HepG2 (cell line): ENCODE data around the gene OBP2B. TPM values are rescaled to one million over a fixed set of nuclear protein-coding genes. Genes with fewer than 3 reads are reported as not detected.

ENCODE experiments used
- EED ChIP-seq: sonication (generic); formaldehyde crosslinking; IDR thresholded peaks from 2 replicates; pipeline ENCODE4 v1.5.0; 2020; ENCODE audit warnings: mild to moderate bottlenecking, missing genetic modification reagents
- FOXO1 ChIP-seq: sonication (generic); formaldehyde crosslinking; IDR thresholded peaks from 2 replicates; pipeline ENCODE4 v1.4.0; 2020; ENCODE audit warnings: missing genetic modification reagents
- KDM3A ChIP-seq: IDR thresholded peaks from 2 replicates; pipeline ENCODE4 v1.6.1; 2018; ENCODE audit warnings: low read depth, missing compliant biosample characterization
- LCORL ChIP-seq, 2 experiments: fragments of 450-650 bp in 1 of 2; sonication (generic) in 1 of 2; formaldehyde crosslinking in 1 of 2; IDR thresholded peaks; 2 replicates each; pipeline versions ENCODE4 v1.5.0 to v1.6.1; 2017 to 2020; ENCODE audit warnings: antibody characterized with exemption in 1 of 2, missing genetic modification reagents in 1 of 2
- polyA plus RNA-seq, 8 experiments: library from polyadenylated mRNA; depleted of rRNA in 3 of 8; stranded (reverse) in 7 of 8; unstranded in 1 of 8; fragments of >200 nt; fragmentation: Illumina TruSeq in 4 of 8; extraction: Trizol in 4 of 8; gene quantifications; 2 replicates each; pipeline versions ENCODE4 v1.2.1 to v1.2.3, GENCODE V29; 2011 to 2016; ENCODE audit warnings: low read depth in 4 of 8, missing spikeins in 1 of 8, mixed read lengths in 1 of 8; ENCODE audit not compliant: insufficient read depth in 1 of 8
- total RNA-seq, 5 experiments: library from RNA; depleted of rRNA; stranded (reverse); fragments of >200 nt; fragmentation: Illumina TruSeq; extraction: Trizol; gene quantifications; 2 replicates each; pipeline ENCODE4 v1.2.3, GENCODE V29; 2016; ENCODE audit warnings: low read depth in 1 of 5
- TF ChIP-seq, protein P1 (sequence below): sonication (generic); formaldehyde crosslinking; IDR thresholded peaks from 2 replicates; pipeline ENCODE4 v1.4.0; 2020; ENCODE audit warnings: missing genetic modification reagents
- TF ChIP-seq, protein P2 (sequence below): sonication (generic); formaldehyde crosslinking; IDR thresholded peaks from 2 replicates; pipeline ENCODE4 v1.5.0; 2020; ENCODE audit warnings: mild to moderate bottlenecking, missing genetic modification reagents, borderline replicate concordance
- TF ChIP-seq, protein P3 (sequence below): sonication (generic); formaldehyde crosslinking; IDR thresholded peaks from 2 replicates; pipeline ENCODE4 v1.8.0; 2022; ENCODE audit warnings: missing genetic modification reagents, mild to moderate bottlenecking, borderline replicate concordance

Gene OBP2B
- total and polyA plus RNA-seq, 2 of the 13 experiments (the other 11 are each of a cell fraction or from before 2014, with no cell fraction given), result not detected

DNA sequence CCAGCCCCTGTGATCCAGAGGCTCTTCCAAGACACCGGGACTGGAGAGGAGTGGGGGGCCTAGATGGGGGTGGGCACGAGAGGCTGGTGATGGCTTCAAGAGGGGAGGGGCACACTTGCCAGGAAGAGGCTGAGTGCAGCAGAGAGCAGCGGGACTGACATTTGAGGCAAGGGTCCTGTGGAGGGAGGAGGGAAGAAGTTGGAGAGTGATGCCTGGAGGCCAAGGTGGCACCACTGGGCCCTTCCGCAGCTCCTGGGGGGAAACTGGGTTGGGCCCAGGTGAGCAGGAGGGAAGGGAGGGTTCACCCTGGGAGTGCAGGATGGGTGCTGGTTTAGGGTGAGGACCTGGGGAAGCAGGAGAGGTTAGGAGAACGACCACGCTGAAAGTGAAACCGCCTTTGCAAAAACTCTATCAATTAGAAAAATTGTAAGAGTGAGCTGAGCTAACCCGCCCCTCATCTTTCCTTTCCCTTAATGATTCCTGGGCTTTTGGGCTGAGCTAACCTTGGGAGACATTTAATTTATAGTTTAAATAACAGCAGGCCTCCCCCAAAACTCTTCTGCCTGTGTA, 39.8 kb upstream of the OBP2B start (continued):
- TF ChIP-seq, protein P1, sequence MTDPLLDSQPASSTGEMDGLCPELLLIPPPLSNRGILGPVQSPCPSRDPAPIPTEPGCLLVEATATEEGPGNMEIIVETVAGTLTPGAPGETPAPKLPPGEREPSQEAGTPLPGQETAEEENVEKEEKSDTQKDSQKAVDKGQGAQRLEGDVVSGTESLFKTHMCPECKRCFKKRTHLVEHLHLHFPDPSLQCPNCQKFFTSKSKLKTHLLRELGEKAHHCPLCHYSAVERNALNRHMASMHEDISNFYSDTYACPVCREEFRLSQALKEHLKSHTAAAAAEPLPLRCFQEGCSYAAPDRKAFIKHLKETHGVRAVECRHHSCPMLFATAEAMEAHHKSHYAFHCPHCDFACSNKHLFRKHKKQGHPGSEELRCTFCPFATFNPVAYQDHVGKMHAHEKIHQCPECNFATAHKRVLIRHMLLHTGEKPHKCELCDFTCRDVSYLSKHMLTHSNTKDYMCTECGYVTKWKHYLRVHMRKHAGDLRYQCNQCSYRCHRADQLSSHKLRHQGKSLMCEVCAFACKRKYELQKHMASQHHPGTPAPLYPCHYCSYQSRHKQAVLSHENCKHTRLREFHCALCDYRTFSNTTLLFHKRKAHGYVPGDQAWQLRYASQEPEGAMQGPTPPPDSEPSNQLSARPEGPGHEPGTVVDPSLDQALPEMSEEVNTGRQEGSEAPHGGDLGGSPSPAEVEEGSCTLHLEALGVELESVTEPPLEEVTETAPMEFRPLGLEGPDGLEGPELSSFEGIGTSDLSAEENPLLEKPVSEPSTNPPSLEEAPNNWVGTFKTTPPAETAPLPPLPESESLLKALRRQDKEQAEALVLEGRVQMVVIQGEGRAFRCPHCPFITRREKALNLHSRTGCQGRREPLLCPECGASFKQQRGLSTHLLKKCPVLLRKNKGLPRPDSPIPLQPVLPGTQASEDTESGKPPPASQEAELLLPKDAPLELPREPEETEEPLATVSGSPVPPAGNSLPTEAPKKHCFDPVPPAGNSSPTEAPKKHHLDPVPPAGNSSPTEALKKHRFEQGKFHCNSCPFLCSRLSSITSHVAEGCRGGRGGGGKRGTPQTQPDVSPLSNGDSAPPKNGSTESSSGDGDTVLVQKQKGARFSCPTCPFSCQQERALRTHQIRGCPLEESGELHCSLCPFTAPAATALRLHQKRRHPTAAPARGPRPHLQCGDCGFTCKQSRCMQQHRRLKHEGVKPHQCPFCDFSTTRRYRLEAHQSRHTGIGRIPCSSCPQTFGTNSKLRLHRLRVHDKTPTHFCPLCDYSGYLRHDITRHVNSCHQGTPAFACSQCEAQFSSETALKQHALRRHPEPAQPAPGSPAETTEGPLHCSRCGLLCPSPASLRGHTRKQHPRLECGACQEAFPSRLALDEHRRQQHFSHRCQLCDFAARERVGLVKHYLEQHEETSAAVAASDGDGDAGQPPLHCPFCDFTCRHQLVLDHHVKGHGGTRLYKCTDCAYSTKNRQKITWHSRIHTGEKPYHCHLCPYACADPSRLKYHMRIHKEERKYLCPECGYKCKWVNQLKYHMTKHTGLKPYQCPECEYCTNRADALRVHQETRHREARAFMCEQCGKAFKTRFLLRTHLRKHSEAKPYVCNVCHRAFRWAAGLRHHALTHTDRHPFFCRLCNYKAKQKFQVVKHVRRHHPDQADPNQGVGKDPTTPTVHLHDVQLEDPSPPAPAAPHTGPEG (CRISPR knock-in tag), result no peak
- no peak for TF ChIP-seq EED (CRISPR knock-in tag)
- TF ChIP-seq, protein P2, sequence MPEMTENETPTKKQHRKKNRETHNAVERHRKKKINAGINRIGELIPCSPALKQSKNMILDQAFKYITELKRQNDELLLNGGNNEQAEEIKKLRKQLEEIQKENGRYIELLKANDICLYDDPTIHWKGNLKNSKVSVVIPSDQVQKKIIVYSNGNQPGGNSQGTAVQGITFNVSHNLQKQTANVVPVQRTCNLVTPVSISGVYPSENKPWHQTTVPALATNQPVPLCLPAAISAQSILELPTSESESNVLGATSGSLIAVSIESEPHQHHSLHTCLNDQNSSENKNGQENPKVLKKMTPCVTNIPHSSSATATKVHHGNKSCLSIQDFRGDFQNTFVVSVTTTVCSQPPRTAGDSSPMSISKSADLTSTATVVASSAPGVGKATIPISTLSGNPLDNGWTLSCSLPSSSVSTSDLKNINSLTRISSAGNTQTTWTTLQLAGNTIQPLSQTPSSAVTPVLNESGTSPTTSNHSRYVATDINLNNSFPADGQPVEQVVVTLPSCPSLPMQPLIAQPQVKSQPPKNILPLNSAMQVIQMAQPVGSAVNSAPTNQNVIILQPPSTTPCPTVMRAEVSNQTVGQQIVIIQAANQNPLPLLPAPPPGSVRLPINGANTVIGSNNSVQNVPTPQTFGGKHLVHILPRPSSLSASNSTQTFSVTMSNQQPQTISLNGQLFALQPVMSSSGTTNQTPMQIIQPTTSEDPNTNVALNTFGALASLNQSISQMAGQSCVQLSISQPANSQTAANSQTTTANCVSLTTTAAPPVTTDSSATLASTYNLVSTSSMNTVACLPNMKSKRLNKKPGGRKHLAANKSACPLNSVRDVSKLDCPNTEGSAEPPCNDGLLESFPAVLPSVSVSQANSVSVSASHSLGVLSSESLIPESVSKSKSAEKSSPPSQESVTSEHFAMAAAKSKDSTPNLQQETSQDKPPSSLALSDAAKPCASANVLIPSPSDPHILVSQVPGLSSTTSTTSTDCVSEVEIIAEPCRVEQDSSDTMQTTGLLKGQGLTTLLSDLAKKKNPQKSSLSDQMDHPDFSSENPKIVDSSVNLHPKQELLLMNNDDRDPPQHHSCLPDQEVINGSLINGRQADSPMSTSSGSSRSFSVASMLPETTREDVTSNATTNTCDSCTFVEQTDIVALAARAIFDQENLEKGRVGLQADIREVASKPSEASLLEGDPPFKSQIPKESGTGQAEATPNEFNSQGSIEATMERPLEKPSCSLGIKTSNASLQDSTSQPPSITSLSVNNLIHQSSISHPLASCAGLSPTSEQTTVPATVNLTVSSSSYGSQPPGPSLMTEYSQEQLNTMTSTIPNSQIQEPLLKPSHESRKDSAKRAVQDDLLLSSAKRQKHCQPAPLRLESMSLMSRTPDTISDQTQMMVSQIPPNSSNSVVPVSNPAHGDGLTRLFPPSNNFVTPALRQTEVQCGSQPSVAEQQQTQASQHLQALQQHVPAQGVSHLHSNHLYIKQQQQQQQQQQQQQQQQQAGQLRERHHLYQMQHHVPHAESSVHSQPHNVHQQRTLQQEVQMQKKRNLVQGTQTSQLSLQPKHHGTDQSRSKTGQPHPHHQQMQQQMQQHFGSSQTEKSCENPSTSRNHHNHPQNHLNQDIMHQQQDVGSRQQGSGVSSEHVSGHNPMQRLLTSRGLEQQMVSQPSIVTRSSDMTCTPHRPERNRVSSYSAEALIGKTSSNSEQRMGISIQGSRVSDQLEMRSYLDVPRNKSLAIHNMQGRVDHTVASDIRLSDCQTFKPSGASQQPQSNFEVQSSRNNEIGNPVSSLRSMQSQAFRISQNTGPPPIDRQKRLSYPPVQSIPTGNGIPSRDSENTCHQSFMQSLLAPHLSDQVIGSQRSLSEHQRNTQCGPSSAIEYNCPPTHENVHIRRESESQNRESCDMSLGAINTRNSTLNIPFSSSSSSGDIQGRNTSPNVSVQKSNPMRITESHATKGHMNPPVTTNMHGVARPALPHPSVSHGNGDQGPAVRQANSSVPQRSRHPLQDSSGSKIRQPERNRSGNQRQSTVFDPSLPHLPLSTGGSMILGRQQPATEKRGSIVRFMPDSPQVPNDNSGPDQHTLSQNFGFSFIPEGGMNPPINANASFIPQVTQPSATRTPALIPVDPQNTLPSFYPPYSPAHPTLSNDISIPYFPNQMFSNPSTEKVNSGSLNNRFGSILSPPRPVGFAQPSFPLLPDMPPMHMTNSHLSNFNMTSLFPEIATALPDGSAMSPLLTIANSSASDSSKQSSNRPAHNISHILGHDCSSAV (CRISPR knock-in tag), result no peak
- no peak for TF ChIP-seq FOXO1 (CRISPR knock-in tag)
- TF ChIP-seq, protein P3, sequence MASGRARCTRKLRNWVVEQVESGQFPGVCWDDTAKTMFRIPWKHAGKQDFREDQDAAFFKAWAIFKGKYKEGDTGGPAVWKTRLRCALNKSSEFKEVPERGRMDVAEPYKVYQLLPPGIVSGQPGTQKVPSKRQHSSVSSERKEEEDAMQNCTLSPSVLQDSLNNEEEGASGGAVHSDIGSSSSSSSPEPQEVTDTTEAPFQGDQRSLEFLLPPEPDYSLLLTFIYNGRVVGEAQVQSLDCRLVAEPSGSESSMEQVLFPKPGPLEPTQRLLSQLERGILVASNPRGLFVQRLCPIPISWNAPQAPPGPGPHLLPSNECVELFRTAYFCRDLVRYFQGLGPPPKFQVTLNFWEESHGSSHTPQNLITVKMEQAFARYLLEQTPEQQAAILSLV (CRISPR knock-in tag), result no peak
- no peak for TF ChIP-seq LCORL (IDR thresholded peaks at IDR 0.05)
- no peak for TF ChIP-seq LCORL (CRISPR knock-in tag; IDR thresholded peaks at IDR 0.05)
- TF ChIP-seq KDM3A (CRISPR knock-in tag), result no peak
